ENCODE measurements around the gene NTM. TPM values are rescaled to one million over a fixed set of nuclear protein-coding genes. Genes with fewer than 3 reads are reported as not detected.
"Not testable (repeated sequence)": the region's sequence is repeated elsewhere in the genome, so short reads cannot be mapped to it uniquely, and the experiment has no call there.

Gene NTM
- total and polyA plus RNA-seq, 7 donors, result 0.07 to 1.1 (median 0.22) TPM; not detected in 2

DNA sequence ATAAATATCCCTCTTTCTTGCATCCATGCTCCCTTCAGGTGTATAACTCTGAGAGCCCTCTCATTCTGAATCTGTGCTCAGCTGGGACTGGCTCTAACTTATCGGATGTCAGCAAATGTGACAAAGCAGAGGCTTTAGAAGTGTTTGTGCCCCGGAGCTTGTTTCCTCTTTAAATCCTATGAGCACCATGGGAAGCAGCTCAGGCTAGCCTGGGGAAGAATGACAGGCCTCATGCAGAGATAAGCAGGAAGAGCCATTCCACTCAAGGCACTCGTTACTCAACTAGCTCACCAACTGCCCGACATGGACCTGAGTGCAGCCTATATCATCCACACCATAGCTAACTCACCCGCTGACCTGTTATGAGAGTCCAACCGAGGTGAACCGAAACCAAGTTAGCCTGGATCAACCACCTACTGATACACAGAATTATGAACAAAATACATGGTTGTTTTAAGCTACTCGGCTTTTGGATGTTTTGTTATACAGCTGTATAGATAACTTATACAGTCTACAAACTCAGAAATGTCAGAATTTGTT is 990.7 kb downstream of the NTM start:
- TF ChIP-seq, protein P1, sequence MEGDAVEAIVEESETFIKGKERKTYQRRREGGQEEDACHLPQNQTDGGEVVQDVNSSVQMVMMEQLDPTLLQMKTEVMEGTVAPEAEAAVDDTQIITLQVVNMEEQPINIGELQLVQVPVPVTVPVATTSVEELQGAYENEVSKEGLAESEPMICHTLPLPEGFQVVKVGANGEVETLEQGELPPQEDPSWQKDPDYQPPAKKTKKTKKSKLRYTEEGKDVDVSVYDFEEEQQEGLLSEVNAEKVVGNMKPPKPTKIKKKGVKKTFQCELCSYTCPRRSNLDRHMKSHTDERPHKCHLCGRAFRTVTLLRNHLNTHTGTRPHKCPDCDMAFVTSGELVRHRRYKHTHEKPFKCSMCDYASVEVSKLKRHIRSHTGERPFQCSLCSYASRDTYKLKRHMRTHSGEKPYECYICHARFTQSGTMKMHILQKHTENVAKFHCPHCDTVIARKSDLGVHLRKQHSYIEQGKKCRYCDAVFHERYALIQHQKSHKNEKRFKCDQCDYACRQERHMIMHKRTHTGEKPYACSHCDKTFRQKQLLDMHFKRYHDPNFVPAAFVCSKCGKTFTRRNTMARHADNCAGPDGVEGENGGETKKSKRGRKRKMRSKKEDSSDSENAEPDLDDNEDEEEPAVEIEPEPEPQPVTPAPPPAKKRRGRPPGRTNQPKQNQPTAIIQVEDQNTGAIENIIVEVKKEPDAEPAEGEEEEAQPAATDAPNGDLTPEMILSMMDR (IDR thresholded peaks at IDR 0.05), result no peak
- 80 to 86% (median 83%) methylated on average over 8 of the region's 8 CpGs for WGBS, 3 donors
- no peak for ATAC-seq
- Histone ChIP-seq H3K27me3 (ENCODE audit: insufficient read depth in 3 of 3, low read length in 2 of 3) (no peaks in the 10 kb centered on the region), H3K27ac (no peak overlapping the region), H3K9me3 (no peaks in the 10 kb centered on the region), H3K4me1 (no peaks in the 10 kb centered on the region), H3K4me3 (no peak overlapping the region), H3K36me3 (ENCODE audit: insufficient read depth in 1 of 2, low read depth in 1 of 2) (no peaks in the 10 kb centered on the region)
- no peak for DNase-seq
- intact Hi-C loops (cut with DNase I), result no loop called here

DNA sequence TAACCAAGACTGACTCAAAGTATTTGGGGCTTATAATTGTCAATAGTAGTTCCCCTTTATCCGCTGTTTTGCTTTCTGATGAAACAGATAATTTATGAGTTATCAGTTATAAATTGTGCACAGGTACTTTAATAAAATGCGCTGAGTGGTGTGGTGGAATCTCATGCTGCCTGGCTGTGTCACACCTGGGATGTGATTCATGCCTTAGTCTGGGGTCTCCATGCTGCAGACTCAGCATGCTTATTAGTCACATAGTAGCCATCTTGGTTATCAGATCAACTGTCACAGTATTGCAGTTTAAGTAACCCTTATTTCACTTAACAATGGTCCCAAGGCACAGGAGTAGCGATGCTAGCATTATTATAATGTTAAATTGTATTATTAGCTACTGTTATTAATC is 995.2 kb downstream of the NTM start:
- no peak for DNase-seq
- TF ChIP-seq, protein P1 (IDR thresholded peaks at IDR 0.05), result no peak
- H3K9me3 ChIP-seq, result no peaks in the 10 kb centered on the region
- 73 to 91% (median 89%) methylated on average over 3 of the region's 3 CpGs for WGBS, 3 donors
- H3K4me3 ChIP-seq, result no peak overlapping the region
- intact Hi-C loops (cut with DNase I), result no loop called here
- ATAC-seq, result no peak
- H3K27me3 ChIP-seq (ENCODE audit: insufficient read depth in 3 of 3, low read length in 2 of 3), result peaks cover 0 to 5% (median 0%) of the 10 kb centered on the region in 3 donors
- H3K36me3 ChIP-seq (ENCODE audit: insufficient read depth in 1 of 2, low read depth in 1 of 2), result no peaks in the 10 kb centered on the region
- no peak overlapping the region for H3K27ac ChIP-seq
- H3K4me1 ChIP-seq, result no peaks in the 10 kb centered on the region

DNA sequence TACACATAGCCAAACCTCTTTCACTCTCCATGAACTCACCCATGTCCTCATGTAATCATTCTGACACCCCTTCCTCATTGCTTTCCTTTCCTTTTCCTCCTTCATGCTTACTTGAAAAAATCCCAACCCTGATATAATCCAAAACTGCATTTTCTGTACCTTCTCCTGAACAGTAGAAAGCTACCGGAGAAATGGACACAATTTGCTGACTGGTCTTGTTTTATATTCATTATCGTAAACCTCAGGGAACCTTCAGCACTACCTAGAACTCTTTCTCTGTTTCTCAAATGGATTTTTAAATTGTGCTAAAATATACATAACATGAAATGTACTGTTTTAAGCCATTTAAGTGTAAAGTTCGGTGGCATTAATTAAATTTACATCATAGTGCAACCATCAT is 996.9 kb downstream of the NTM start:
- Histone ChIP-seq H3K36me3 (ENCODE audit: insufficient read depth in 1 of 2, low read depth in 1 of 2) (no peaks in the 10 kb centered on the region), H3K4me3 (no peak overlapping the region), H3K4me1 (no peaks in the 10 kb centered on the region), H3K27ac (no peak overlapping the region), H3K27me3 (ENCODE audit: insufficient read depth in 3 of 3, low read length in 2 of 3) (peaks cover 0 to 5% (median 0%) of the 10 kb centered on the region in 3 donors), H3K9me3 (no peaks in the 10 kb centered on the region)
- TF ChIP-seq, protein P1 (IDR thresholded peaks at IDR 0.05), result no peak
- 95 to 98% (median 97%) methylated on average over 3 of the region's 3 CpGs for WGBS, 3 donors
- intact Hi-C loops (cut with DNase I), result no loop called here
- ATAC-seq, result no peak
- no peak for DNase-seq

DNA sequence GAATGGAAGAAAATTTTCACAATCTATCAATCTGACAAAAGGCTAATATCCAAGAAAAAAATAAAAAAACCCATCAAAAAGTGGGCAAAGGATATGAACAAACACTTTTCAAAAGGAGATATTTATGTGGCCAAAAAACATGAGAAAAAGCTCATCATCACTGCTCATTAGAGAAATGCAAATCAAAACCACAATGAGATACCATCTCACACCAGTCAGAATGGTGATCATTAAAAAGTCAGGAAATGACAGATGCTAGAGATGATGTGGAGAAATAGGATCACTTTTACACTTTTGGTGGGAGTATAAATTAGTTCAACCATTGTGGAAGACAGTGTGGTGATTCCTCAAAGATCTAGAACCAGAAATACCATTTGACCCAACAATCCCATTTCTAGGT is 999.7 kb downstream of the NTM start:
- H3K9me3 ChIP-seq; H3K36me3 ChIP-seq (ENCODE audit: insufficient read depth in 1 of 2, low read depth in 1 of 2); H3K4me1 ChIP-seq; intact Hi-C loops (cut with DNase I); ATAC-seq; H3K27me3 ChIP-seq (ENCODE audit: insufficient read depth in 3 of 3, low read length in 2 of 3); H3K4me3 ChIP-seq; H3K27ac ChIP-seq; DNase-seq: not testable (repeated sequence)

DNA sequence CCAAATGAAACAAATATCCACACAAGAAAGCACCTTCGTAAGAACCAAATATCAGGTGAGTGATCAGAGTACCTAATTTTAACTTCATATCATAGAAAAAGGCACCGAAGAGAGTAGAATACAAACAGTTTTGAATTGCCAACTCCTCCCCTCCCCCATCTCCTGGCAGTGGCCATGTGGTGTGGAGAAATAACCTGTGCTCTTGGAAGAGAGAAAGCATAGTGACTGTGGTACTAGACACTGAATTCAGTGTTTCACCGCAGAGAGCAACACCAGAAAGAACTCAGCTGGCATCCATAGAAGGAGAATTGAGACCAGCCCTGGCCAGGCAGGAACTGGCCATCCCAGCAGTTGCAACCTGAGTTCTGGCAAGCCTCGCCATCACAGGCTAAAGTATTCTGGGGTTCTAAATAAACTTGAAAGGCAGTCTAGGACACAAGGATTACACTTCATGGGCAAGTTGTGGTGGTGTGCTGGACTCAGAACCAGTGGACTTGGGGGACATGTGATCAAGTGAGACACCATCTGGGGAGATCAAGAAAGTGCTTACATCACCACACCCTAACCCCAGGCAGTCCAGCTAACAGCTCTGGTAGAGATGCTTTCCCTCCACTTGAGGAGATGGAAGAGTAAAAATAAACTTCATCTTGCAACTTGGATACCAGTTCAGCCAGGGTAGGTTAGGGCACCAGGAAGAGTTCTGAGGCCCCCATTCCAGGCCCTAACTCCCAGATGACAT is 1003.2 kb downstream of the NTM start:
- no peaks in the 10 kb centered on the region for H3K36me3 ChIP-seq (ENCODE audit: insufficient read depth in 1 of 2, low read depth in 1 of 2)
- TF ChIP-seq, protein P1 (IDR thresholded peaks at IDR 0.05), result no peak
- no peaks in the 10 kb centered on the region for H3K27me3 ChIP-seq (ENCODE audit: insufficient read depth in 3 of 3, low read length in 2 of 3)
- no peak for ATAC-seq
- H3K27ac ChIP-seq, result no peak overlapping the region
- no peak for DNase-seq
- 84 to 94% (median 88%) methylated on average over 4 of the region's 4 CpGs for WGBS, 3 donors
- no peaks in the 10 kb centered on the region for H3K9me3 ChIP-seq
- intact Hi-C loops (cut with DNase I), result no loop called here
- H3K4me3 ChIP-seq, result no peak overlapping the region
- no peaks in the 10 kb centered on the region for H3K4me1 ChIP-seq

Data from psoas muscle (tissue), 8 donors.